Progenitor cell of endocrine pancreas (in vitro differentiated cells): ENCODE measurements around the gene CPNE7. TPM values are rescaled to one million over a fixed set of nuclear protein-coding genes. Genes with fewer than 3 reads are reported as not detected.

Experiments
- DNase-seq: peaks from one replicate; pipeline ENCODE4 v3.0.0; 2021; ENCODE audit warnings: low spot score; ENCODE audit not compliant: unreplicated experiment
- H3K27ac Mint-ChIP-seq: 2 replicates; pipeline ENCODE4 v1.8.0; 2021; ENCODE audit warnings: mild to moderate bottlenecking, moderate library complexity, mixed read lengths
- H3K27me3 Mint-ChIP-seq: 2 replicates; pipeline ENCODE4 v1.8.0; 2021; ENCODE audit warnings: mixed read lengths
- H3K36me3 Mint-ChIP-seq: 2 replicates; pipeline ENCODE4 v1.8.0; 2022; ENCODE audit warnings: mixed read lengths; ENCODE audit not compliant: insufficient read depth
- H3K4me1 Mint-ChIP-seq: 2 replicates; pipeline ENCODE4 v1.8.0; 2021; ENCODE audit warnings: low read depth, mixed read lengths
- H3K4me3 Mint-ChIP-seq: 2 replicates; pipeline ENCODE4 v1.8.0; 2021; ENCODE audit warnings: low read depth, mild to moderate bottlenecking, moderate library complexity, mixed read lengths
- H3K9me3 Mint-ChIP-seq: 2 replicates; pipeline ENCODE4 v1.8.0; 2021; ENCODE audit warnings: low read depth, mixed read lengths
- total RNA-seq: library from RNA; stranded (reverse); gene quantifications from 2 replicates; pipeline ENCODE4 v1.2.1, GENCODE V29; 2021
- TF ChIP-seq, protein P1 (sequence below): fragments of 200-600 bp; sonication (generic); IDR thresholded peaks from one replicate; pipeline ENCODE4 v1.5.0; 2021; ENCODE audit warnings: antibody characterized with exemption, mild to moderate bottlenecking; ENCODE audit not compliant: unreplicated experiment

CPNE7 gene
- total RNA-seq, 1 donor from 2014 or later = 0.41 TPM

GRCh38 chr16:89636663-89637062 is 61.1 kb downstream of the CPNE7 start:
- Mint-ChIP-seq H3K4me1 (peaks cover 6% of the 10 kb centered on the region), H3K27me3 (peaks cover 5% of the 10 kb centered on the region), H3K36me3 (no peaks in the 10 kb centered on the region), H3K27ac (no peak overlapping the region), H3K4me3 (no peak overlapping the region), H3K9me3 (no peaks in the 10 kb centered on the region)
- TF ChIP-seq, protein P1, sequence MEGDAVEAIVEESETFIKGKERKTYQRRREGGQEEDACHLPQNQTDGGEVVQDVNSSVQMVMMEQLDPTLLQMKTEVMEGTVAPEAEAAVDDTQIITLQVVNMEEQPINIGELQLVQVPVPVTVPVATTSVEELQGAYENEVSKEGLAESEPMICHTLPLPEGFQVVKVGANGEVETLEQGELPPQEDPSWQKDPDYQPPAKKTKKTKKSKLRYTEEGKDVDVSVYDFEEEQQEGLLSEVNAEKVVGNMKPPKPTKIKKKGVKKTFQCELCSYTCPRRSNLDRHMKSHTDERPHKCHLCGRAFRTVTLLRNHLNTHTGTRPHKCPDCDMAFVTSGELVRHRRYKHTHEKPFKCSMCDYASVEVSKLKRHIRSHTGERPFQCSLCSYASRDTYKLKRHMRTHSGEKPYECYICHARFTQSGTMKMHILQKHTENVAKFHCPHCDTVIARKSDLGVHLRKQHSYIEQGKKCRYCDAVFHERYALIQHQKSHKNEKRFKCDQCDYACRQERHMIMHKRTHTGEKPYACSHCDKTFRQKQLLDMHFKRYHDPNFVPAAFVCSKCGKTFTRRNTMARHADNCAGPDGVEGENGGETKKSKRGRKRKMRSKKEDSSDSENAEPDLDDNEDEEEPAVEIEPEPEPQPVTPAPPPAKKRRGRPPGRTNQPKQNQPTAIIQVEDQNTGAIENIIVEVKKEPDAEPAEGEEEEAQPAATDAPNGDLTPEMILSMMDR = no peak
- DNase-seq = no peak

GRCh38 chr16:89637379-89637778 is 61.8 kb downstream of the CPNE7 start:
- no peaks in the 10 kb centered on the region for H3K9me3 Mint-ChIP-seq
- H3K4me3 Mint-ChIP-seq = no peak overlapping the region
- no peak for DNase-seq
- TF ChIP-seq, protein P1 = no peak
- no peak overlapping the region for H3K27ac Mint-ChIP-seq
- H3K27me3 Mint-ChIP-seq = peaks cover 5% of the 10 kb centered on the region
- H3K36me3 Mint-ChIP-seq = no peaks in the 10 kb centered on the region
- H3K4me1 Mint-ChIP-seq = peaks cover 6% of the 10 kb centered on the region

- DNase-seq = no peak
- H3K27ac Mint-ChIP-seq = no peak overlapping the region
- H3K4me3 Mint-ChIP-seq = no peak overlapping the region
- H3K4me1 Mint-ChIP-seq = peaks cover 6% of the 10 kb centered on the region
- peaks cover 4% of the 10 kb centered on the region for H3K27me3 Mint-ChIP-seq
- H3K36me3 Mint-ChIP-seq = no peaks in the 10 kb centered on the region
- TF ChIP-seq, protein P1 = no peak
- no peaks in the 10 kb centered on the region for H3K9me3 Mint-ChIP-seq
These were observed 62.9 kb downstream of the CPNE7 start for GRCh38 chr16:89638455-89638854.

- no peaks in the 10 kb centered on the region for H3K9me3 Mint-ChIP-seq
- no peaks in the 10 kb centered on the region for H3K36me3 Mint-ChIP-seq
- TF ChIP-seq, protein P1 = no peak
- H3K4me3 Mint-ChIP-seq = no peak overlapping the region
- no peak for DNase-seq
- peaks cover 6% of the 10 kb centered on the region for H3K4me1 Mint-ChIP-seq
- H3K27ac Mint-ChIP-seq = no peak overlapping the region
- H3K27me3 Mint-ChIP-seq = no peaks in the 10 kb centered on the region
These were observed 63.8 kb downstream of the CPNE7 start for GRCh38 chr16:89639385-89639784.

- H3K27me3 Mint-ChIP-seq = no peaks in the 10 kb centered on the region
- H3K4me1 Mint-ChIP-seq = peaks cover 6% of the 10 kb centered on the region
- H3K27ac Mint-ChIP-seq = no peak overlapping the region
- no peaks in the 10 kb centered on the region for H3K9me3 Mint-ChIP-seq
- no peak overlapping the region for H3K4me3 Mint-ChIP-seq
- no peak for DNase-seq
- H3K36me3 Mint-ChIP-seq = peaks cover 4% of the 10 kb centered on the region
- TF ChIP-seq, protein P1 = no peak
These were observed 66.0 kb downstream of the CPNE7 start for GRCh38 chr16:89641458-89642119.
